SK-N-SH treated with all-trans-retinoic acid at 6 μM for 48 hours (cell line): ENCODE measurements around the gene CYBC1.

Experiments used
- ATAC-seq: fragments of 200-7000 bp; cut with Tn5 transposase; 3 replicates; pipeline ENCODE4 v1.9.1; 2020; ENCODE audit warnings: mild to moderate bottlenecking, moderate library complexity
- ARNTL ChIP-seq: fragments of 450-650 bp; formaldehyde crosslinking; IDR thresholded peaks from 2 replicates; pipeline ENCODE4 v1.5.0; 2020; ENCODE audit warnings: low read depth, mild to moderate bottlenecking, moderate library complexity, borderline replicate concordance
- BACH2 ChIP-seq: fragments of 250-450 bp; sonication (Bioruptor Pico); IDR thresholded peaks from 2 replicates; pipeline ENCODE4 v1.9.0; 2021; ENCODE audit warnings: mild to moderate bottlenecking, borderline replicate concordance
- CSDC2 ChIP-seq: fragments of 250-450 bp; sonication (Bioruptor Pico); IDR thresholded peaks from 2 replicates; pipeline ENCODE4 v1.5.0; 2020; ENCODE audit warnings: mild to moderate bottlenecking, moderate library complexity
- ESRRG ChIP-seq: fragments of 250-450 bp; sonication (Bioruptor Pico); IDR thresholded peaks from 2 replicates; pipeline ENCODE4 v1.6.1; 2021; ENCODE audit warnings: mild to moderate bottlenecking
- GLIS3 ChIP-seq: fragments of 250-450 bp; sonication (Bioruptor Pico); IDR thresholded peaks from 2 replicates; pipeline ENCODE4 v1.5.0; 2020; ENCODE audit warnings: mild to moderate bottlenecking, moderate library complexity
- ISL1 ChIP-seq: fragments of 250-450 bp; sonication (Bioruptor Pico); IDR thresholded peaks from 2 replicates; pipeline ENCODE4 v2.1.2; 2022; ENCODE audit warnings: mild to moderate bottlenecking, moderate library complexity
- OSR1 ChIP-seq: fragments of 250-450 bp; sonication (Bioruptor Pico); IDR thresholded peaks from 2 replicates; pipeline ENCODE4 v1.8.0; 2022; ENCODE audit warnings: moderate library complexity, mild to moderate bottlenecking, inconsistent platforms
- PPARA ChIP-seq: fragments of 250-450 bp; sonication (Bioruptor Pico); IDR thresholded peaks from 2 replicates; pipeline ENCODE4 v1.5.0; 2020; ENCODE audit warnings: mild to moderate bottlenecking, borderline replicate concordance
- RARB ChIP-seq: fragments of 250-450 bp; sonication (Bioruptor Pico); IDR thresholded peaks from 2 replicates; pipeline ENCODE4 v1.8.0; 2021; ENCODE audit warnings: mild to moderate bottlenecking, moderate library complexity
- TCF4 ChIP-seq: fragments of 250-450 bp; sonication (Bioruptor Pico); IDR thresholded peaks from 2 replicates; pipeline ENCODE4 v1.8.0; 2021; ENCODE audit warnings: mild to moderate bottlenecking, moderate library complexity, borderline replicate concordance
- TOX ChIP-seq: fragments of 250-450 bp; sonication (Bioruptor Pico); IDR thresholded peaks from 2 replicates; pipeline ENCODE4 v1.8.0; 2021; ENCODE audit warnings: mild to moderate bottlenecking, moderate library complexity, borderline replicate concordance
- ZC3H10 ChIP-seq: fragments of 250-450 bp; sonication (Bioruptor Pico); IDR thresholded peaks from 2 replicates; pipeline ENCODE4 v1.5.1; 2021; ENCODE audit warnings: mild to moderate bottlenecking, moderate library complexity
- ZFP3 ChIP-seq: fragments of 250-450 bp; sonication (Bioruptor Pico); IDR thresholded peaks from 2 replicates; pipeline ENCODE4 v1.5.0; 2020; ENCODE audit warnings: mild to moderate bottlenecking, moderate library complexity
- ZNF565 ChIP-seq: fragments of 450-650 bp; formaldehyde crosslinking; conservative IDR thresholded peaks from 2 replicates; pipeline ENCODE4 v1.5.0; 2020; ENCODE audit warnings: low read depth, mild to moderate bottlenecking, moderate library complexity
- ZNF70 ChIP-seq: fragments of 450-650 bp; formaldehyde crosslinking; IDR thresholded peaks from 2 replicates; pipeline ENCODE4 v1.5.0; 2020; ENCODE audit warnings: mild to moderate bottlenecking, moderate library complexity
- ZNF8 ChIP-seq: fragments of 450-650 bp; formaldehyde crosslinking; IDR thresholded peaks from 2 replicates; pipeline ENCODE4 v1.5.0; 2020; ENCODE audit warnings: mild to moderate bottlenecking, moderate library complexity
- TF ChIP-seq, protein P1 (sequence below): fragments of 250-450 bp; sonication (Bioruptor Pico); IDR thresholded peaks from 2 replicates; pipeline ENCODE4 v1.5.0; 2020; ENCODE audit warnings: mild to moderate bottlenecking, moderate library complexity
- TF ChIP-seq, protein P2 (sequence below): fragments of 250-450 bp; sonication (Bioruptor Pico); IDR thresholded peaks from 2 replicates; pipeline ENCODE4 v1.8.0; 2020; ENCODE audit warnings: mild to moderate bottlenecking, moderate library complexity, borderline replicate concordance
- TF ChIP-seq, protein P3 (sequence below): fragments of 250-450 bp; sonication (Bioruptor Pico); IDR thresholded peaks from 2 replicates; pipeline ENCODE4 v1.5.1; 2020; ENCODE audit warnings: low read depth, mild to moderate bottlenecking, moderate library complexity
- TF ChIP-seq, protein P4 (sequence below): fragments of 250-450 bp; sonication (Bioruptor Pico); IDR thresholded peaks from 2 replicates; pipeline ENCODE4 v1.5.1; 2021; ENCODE audit warnings: mild to moderate bottlenecking, moderate library complexity
- TF ChIP-seq, protein P5 (sequence below): fragments of 250-450 bp; sonication (Bioruptor Pico); IDR thresholded peaks from 2 replicates; pipeline ENCODE4 v1.8.0; 2021; ENCODE audit warnings: low read depth, mild to moderate bottlenecking, moderate library complexity, borderline replicate concordance

Gene CYBC1

DNA sequence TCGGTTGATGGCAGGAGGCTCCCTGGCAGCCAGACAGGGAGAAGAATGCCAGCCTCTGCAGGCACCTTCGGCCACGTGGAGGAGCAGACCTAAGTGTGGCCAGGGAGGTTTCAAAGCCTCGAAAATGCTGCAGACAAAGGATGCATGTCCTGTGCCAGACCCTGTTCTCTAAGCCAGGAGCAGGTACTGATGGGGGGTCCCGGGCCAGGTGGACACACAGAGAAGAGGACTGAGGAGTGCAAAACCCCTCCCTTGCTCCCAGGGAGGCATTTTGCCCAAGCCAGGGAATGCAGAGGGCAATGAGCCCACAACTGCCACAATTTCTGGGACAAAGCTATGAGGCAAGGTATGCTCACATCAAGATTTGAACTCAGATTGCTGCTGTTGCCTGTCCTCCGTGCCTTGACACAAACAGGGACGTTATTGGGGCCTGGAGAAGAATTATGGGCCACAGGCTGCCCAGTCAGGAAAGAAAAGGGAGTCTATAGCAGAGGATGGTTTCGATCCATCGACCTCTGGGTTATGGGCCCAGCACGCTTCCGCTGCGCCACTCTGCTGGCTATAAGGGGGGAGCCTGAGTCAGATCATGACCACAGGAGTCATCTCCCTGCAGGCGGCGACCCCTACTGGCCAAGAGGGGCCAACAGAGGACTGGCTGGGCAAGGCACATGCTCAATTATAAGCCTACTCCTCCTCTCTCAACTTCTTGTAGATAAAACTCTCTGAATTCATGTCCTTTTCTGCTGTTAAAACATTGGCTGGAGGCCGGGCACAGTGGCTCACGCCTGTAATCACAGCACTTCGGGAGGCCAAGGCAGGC is 43.9 kb upstream of the CYBC1 start:
- TF ChIP-seq ZNF565 (CRISPR knock-in tag): no peak
- TF ChIP-seq GLIS3 (CRISPR knock-in tag): 0 out of 2 replicates have a peak, but pooled peaks have one; percentile 42
- TF ChIP-seq, protein P1, sequence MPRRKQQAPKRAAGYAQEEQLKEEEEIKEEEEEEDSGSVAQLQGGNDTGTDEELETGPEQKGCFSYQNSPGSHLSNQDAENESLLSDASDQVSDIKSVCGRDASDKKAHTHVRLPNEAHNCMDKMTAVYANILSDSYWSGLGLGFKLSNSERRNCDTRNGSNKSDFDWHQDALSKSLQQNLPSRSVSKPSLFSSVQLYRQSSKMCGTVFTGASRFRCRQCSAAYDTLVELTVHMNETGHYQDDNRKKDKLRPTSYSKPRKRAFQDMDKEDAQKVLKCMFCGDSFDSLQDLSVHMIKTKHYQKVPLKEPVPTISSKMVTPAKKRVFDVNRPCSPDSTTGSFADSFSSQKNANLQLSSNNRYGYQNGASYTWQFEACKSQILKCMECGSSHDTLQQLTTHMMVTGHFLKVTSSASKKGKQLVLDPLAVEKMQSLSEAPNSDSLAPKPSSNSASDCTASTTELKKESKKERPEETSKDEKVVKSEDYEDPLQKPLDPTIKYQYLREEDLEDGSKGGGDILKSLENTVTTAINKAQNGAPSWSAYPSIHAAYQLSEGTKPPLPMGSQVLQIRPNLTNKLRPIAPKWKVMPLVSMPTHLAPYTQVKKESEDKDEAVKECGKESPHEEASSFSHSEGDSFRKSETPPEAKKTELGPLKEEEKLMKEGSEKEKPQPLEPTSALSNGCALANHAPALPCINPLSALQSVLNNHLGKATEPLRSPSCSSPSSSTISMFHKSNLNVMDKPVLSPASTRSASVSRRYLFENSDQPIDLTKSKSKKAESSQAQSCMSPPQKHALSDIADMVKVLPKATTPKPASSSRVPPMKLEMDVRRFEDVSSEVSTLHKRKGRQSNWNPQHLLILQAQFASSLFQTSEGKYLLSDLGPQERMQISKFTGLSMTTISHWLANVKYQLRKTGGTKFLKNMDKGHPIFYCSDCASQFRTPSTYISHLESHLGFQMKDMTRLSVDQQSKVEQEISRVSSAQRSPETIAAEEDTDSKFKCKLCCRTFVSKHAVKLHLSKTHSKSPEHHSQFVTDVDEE (CRISPR knock-in tag): peak; percentile 76; the same call in 1 of the 2 replicates
- TF ChIP-seq, protein P2, sequence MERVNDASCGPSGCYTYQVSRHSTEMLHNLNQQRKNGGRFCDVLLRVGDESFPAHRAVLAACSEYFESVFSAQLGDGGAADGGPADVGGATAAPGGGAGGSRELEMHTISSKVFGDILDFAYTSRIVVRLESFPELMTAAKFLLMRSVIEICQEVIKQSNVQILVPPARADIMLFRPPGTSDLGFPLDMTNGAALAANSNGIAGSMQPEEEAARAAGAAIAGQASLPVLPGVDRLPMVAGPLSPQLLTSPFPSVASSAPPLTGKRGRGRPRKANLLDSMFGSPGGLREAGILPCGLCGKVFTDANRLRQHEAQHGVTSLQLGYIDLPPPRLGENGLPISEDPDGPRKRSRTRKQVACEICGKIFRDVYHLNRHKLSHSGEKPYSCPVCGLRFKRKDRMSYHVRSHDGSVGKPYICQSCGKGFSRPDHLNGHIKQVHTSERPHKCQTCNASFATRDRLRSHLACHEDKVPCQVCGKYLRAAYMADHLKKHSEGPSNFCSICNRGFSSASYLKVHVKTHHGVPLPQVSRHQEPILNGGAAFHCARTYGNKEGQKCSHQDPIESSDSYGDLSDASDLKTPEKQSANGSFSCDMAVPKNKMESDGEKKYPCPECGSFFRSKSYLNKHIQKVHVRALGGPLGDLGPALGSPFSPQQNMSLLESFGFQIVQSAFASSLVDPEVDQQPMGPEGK (CRISPR knock-in tag): peak; percentile 71; the same call in 1 of the 2 replicates
- TF ChIP-seq, protein P3, sequence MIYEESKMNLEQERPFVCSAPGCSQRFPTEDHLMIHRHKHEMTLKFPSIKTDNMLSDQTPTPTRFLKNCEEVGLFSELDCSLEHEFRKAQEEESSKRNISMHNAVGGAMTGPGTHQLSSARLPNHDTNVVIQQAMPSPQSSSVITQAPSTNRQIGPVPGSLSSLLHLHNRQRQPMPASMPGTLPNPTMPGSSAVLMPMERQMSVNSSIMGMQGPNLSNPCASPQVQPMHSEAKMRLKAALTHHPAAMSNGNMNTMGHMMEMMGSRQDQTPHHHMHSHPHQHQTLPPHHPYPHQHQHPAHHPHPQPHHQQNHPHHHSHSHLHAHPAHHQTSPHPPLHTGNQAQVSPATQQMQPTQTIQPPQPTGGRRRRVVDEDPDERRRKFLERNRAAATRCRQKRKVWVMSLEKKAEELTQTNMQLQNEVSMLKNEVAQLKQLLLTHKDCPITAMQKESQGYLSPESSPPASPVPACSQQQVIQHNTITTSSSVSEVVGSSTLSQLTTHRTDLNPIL (CRISPR knock-in tag): 0 out of 2 replicates have a peak, but pooled peaks have one; percentile 57
- TF ChIP-seq PPARA (CRISPR knock-in tag): no peak
- TF ChIP-seq ZFP3 (CRISPR knock-in tag): 0 out of 2 replicates have a peak, but pooled peaks have one; percentile 27
- 0 out of 2 replicates have a peak, but pooled peaks have one; percentile 3 for TF ChIP-seq ZNF8 (CRISPR knock-in tag)
- TF ChIP-seq, protein P4, sequence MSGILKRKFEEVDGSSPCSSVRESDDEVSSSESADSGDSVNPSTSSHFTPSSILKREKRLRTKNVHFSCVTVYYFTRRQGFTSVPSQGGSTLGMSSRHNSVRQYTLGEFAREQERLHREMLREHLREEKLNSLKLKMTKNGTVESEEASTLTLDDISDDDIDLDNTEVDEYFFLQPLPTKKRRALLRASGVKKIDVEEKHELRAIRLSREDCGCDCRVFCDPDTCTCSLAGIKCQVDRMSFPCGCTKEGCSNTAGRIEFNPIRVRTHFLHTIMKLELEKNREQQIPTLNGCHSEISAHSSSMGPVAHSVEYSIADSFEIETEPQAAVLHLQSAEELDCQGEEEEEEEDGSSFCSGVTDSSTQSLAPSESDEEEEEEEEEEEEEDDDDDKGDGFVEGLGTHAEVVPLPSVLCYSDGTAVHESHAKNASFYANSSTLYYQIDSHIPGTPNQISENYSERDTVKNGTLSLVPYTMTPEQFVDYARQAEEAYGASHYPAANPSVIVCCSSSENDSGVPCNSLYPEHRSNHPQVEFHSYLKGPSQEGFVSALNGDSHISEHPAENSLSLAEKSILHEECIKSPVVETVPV (CRISPR knock-in tag): peak; percentile 88
- TF ChIP-seq, protein P5, sequence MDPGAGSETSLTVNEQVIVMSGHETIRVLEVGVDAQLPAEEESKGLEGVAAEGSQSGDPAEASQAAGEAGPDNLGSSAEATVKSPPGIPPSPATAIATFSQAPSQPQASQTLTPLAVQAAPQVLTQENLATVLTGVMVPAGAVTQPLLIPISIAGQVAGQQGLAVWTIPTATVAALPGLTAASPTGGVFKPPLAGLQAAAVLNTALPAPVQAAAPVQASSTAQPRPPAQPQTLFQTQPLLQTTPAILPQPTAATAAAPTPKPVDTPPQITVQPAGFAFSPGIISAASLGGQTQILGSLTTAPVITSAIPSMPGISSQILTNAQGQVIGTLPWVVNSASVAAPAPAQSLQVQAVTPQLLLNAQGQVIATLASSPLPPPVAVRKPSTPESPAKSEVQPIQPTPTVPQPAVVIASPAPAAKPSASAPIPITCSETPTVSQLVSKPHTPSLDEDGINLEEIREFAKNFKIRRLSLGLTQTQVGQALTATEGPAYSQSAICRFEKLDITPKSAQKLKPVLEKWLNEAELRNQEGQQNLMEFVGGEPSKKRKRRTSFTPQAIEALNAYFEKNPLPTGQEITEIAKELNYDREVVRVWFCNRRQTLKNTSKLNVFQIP (CRISPR knock-in tag): peak; percentile 74; the same call in 1 of the 2 replicates
- TF ChIP-seq ESRRG (CRISPR knock-in tag): peak; percentile 90
- TF ChIP-seq TOX (CRISPR knock-in tag): no peak
- no peak for TF ChIP-seq ISL1 (CRISPR knock-in tag)
- TF ChIP-seq RARB (CRISPR knock-in tag): 0 out of 2 replicates have a peak, but pooled peaks have one; percentile 76
- peak; percentile 89 for ATAC-seq

DNA sequence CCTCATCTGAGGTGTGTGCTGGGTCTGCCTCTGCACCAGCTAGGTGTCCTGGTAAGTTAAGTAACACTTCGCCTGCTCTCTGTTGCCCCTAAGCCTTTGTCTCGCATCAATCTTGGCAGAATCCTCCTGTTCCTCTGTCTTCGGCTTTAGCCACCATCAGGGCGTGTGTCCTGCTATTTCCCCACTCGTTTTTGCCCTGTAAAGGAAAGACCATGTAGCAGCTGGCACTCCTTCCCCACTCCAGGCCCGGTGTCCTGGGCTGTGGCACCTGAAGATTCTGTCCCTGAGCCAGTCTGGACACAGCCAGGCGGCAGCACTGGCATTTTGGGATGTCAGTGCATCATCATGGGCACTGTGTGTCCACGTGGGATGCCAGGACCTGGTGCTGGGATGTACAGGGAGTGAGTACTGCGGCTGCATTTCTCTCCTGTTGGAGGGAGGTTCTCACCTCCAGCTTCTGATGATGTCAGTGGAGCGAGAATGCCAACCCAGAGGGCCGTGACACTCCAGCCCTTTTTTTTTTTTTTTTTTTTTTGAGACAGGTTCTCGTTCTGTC is 42.8 kb upstream of the CYBC1 start:
- no peak for TF ChIP-seq ISL1 (CRISPR knock-in tag)
- TF ChIP-seq BACH2: no peak
- TF ChIP-seq TCF4 (CRISPR knock-in tag): no peak
- TF ChIP-seq ZNF70 (CRISPR knock-in tag): no peak
- TF ChIP-seq ZNF8 (CRISPR knock-in tag): no peak
- TF ChIP-seq CSDC2 (CRISPR knock-in tag): no peak
- TF ChIP-seq ZC3H10 (CRISPR knock-in tag): no peak
- TF ChIP-seq, protein P3 (CRISPR knock-in tag): no peak
- TF ChIP-seq OSR1 (CRISPR knock-in tag): no peak
- no peak for TF ChIP-seq ARNTL (CRISPR knock-in tag)
- TF ChIP-seq, protein P2 (CRISPR knock-in tag): no peak
- no peak for TF ChIP-seq TOX (CRISPR knock-in tag)
- no peak for TF ChIP-seq PPARA (CRISPR knock-in tag)
- no peak for ATAC-seq
